Limb (tissue), 2 donors: ENCODE measurements around the gene PHTF1.

Source experiments
- DNase-seq, 2 donors: peaks; one replicate each; pipeline ENCODE4 v3.0.0-alpha.2; 2016; ENCODE audit errors: extremely low spot score in 2 of 2

PHTF1 gene

GRCh38 chr1:113670650-113671049 is 88.6 kb downstream of the PHTF1 start:
- DNase-seq: no peak

GRCh38 chr1:113669988-113670387 is 89.3 kb downstream of the PHTF1 start:
- DNase-seq: no peak

- DNase-seq: no peak
These were observed 93.2 kb downstream of the PHTF1 start for GRCh38 chr1:113666126-113666525.

GRCh38 chr1:113665071-113665470 is 94.2 kb downstream of the PHTF1 start:
- DNase-seq: no peak

GRCh38 chr1:113663165-113663951 is 95.9 kb downstream of the PHTF1 start:
- no peak for DNase-seq

GRCh38 chr1:113662101-113662500 is 97.2 kb downstream of the PHTF1 start:
- DNase-seq: no peak

GRCh38 chr1:113660088-113660487 is 99.2 kb downstream of the PHTF1 start:
- DNase-seq: no peak

GRCh38 chr1:113659556-113659955 is 99.7 kb downstream of the PHTF1 start:
- no peak for DNase-seq

- no peak for DNase-seq
These were observed 100.3 kb downstream of the PHTF1 start for GRCh38 chr1:113659035-113659434.

- no peak for DNase-seq
These were observed 101.7 kb downstream of the PHTF1 start for GRCh38 chr1:113657556-113658063.

GRCh38 chr1:113657126-113657525 is 102.2 kb downstream of the PHTF1 start:
- DNase-seq: no peak

- no peak for DNase-seq
These were observed 104.4 kb downstream of the PHTF1 start for GRCh38 chr1:113654883-113655282.

GRCh38 chr1:113653741-113654140 is 105.5 kb downstream of the PHTF1 start:
- no peak for DNase-seq

- no peak for DNase-seq
These were observed 106.5 kb downstream of the PHTF1 start for GRCh38 chr1:113652771-113653170.

- no peak for DNase-seq
These were observed 110.8 kb downstream of the PHTF1 start for GRCh38 chr1:113648478-113648877.

- no peak for DNase-seq
These were observed 112.1 kb downstream of the PHTF1 start for GRCh38 chr1:113647164-113647563.
